NCI-H1092 treated with DMSO at 0.1 percent for 48 hours (cell line): ENCODE results near the gene DIP2B.
"Not testable (repeated sequence)": the region's sequence is repeated elsewhere in the genome, so short reads cannot be mapped to it uniquely, and the experiment has no call there.

Experiments used
- DNase-seq: peaks from one replicate; lab custom pipeline; 2025; lab: John Stamatoyannopoulos, UW

The DIP2B gene

GRCh38 chr12:50732591-50732990, 227.8 kb downstream of the DIP2B start:
- no peak for DNase-seq

- DNase-seq: no peak
Measured at GRCh38 chr12:50733706-50734105, 228.9 kb downstream of the DIP2B start.

GRCh38 chr12:50734409-50735263, 229.9 kb downstream of the DIP2B start:
- DNase-seq: peak; percentile 1

GRCh38 chr12:50739611-50740010, 234.8 kb downstream of the DIP2B start:
- no peak for DNase-seq

- DNase-seq: no peak
Measured at GRCh38 chr12:50740307-50740706, 235.5 kb downstream of the DIP2B start.

- DNase-seq: no peak
Measured at GRCh38 chr12:50742776-50743175, 238.0 kb downstream of the DIP2B start.

- no peak for DNase-seq
Measured at GRCh38 chr12:50745861-50746260, 241.1 kb downstream of the DIP2B start.

GRCh38 chr12:50746431-50746830, 241.6 kb downstream of the DIP2B start:
- no peak for DNase-seq

- DNase-seq: no peak
Measured at GRCh38 chr12:50747817-50748216, 243.0 kb downstream of the DIP2B start.

GRCh38 chr12:50749459-50749882, 244.7 kb downstream of the DIP2B start:
- no peak for DNase-seq

- DNase-seq: no peak
Measured at GRCh38 chr12:50750366-50750765, 245.6 kb downstream of the DIP2B start.

GRCh38 chr12:50751948-50752721, 247.3 kb downstream of the DIP2B start:
- DNase-seq: no peak

GRCh38 chr12:50753232-50753769, 248.5 kb downstream of the DIP2B start:
- no peak for DNase-seq

GRCh38 chr12:50763639-50764285, 259.0 kb downstream of the DIP2B start, which contains the start of gene ATF1:
Gene ATF1, plus strand, starts transcription at chr12:50764101. Its CDS starts 16,045 bp downstream, at chr12:50780146.
- DNase-seq: peak; percentile 84

- DNase-seq: peak; percentile 70
Measured at GRCh38 chr12:50764286-50765094, 259.7 kb downstream of the DIP2B start.

- DNase-seq: peak; percentile 20
Measured at GRCh38 chr12:50765095-50765911, 260.5 kb downstream of the DIP2B start.

- DNase-seq: no peak
Measured at GRCh38 chr12:50768391-50768790, 263.6 kb downstream of the DIP2B start.

GRCh38 chr12:50768813-50769212, 264.0 kb downstream of the DIP2B start:
- DNase-seq: not testable (repeated sequence)

- no peak for DNase-seq
Measured at GRCh38 chr12:50771409-50771808, 266.6 kb downstream of the DIP2B start.

GRCh38 chr12:50772470-50772869, 267.7 kb downstream of the DIP2B start:
- no peak for DNase-seq
